B cell (primary cell): ENCODE data around the gene MYRIP. TPM values are rescaled to one million over a fixed set of nuclear protein-coding genes. Genes with fewer than 3 reads are reported as not detected.
A peak's percentile ranks its signal among the peaks of the same experiment; 100 is the strongest.

Experiments
- ATAC-seq: fragments of 200-7000 bp; cut with Tn5 transposase; one replicate; pipeline ENCODE4 v1.10.0; 2021; ENCODE audit warnings: low read depth, mild to moderate bottlenecking, moderate number of reproducible peaks, moderate library complexity
- CTCF ChIA-PET: fragments of 350-600 bp; sonication (Branson Sonifier 250); formaldehyde crosslinking; loops from one replicate; lab custom pipeline; 2021; ENCODE audit warnings: antibody characterized with exemption, inconsistent platforms; lab: Charles Lee
- POLR2A ChIA-PET: fragments of 350-600 bp; sonication (Branson Sonifier 250); formaldehyde crosslinking; loops from one replicate; lab custom pipeline; 2021; ENCODE audit warnings: antibody characterized with exemption; lab: Charles Lee
- DNase-seq: peaks from one replicate; pipeline ENCODE4 v3.0.0; 2013
- H2AFZ ChIP-seq: 2 replicates; pipeline ENCODE4 v1.6.1; 2012; ENCODE audit warnings: mild to moderate bottlenecking, low read depth, low read length; ENCODE audit not compliant: insufficient read depth, poor library complexity, severe bottlenecking
- H3K27ac ChIP-seq, 2 donors: 1 replicate in 1 of 2; 2 replicates in 1 of 2; pipeline ENCODE4 v1.5.1; 2012 to 2013; ENCODE audit warnings: low read length in 2 of 2, mild to moderate bottlenecking in 2 of 2, moderate library complexity in 1 of 2
- H3K27me3 ChIP-seq, 4 experiments: fragments of 200-600 bp in 1 of 4; sonication (generic) in 1 of 4; replicated peaks in 1 of 4; 1 replicate in 2 of 4; 2 replicates in 2 of 4; pipeline versions ENCODE4 v1.6.1 to v1.7.0; 2013 to 2016; ENCODE audit warnings: low read length in 3 of 4, mild to moderate bottlenecking in 2 of 4, mixed read lengths in 1 of 4, moderate library complexity in 1 of 4; ENCODE audit not compliant: insufficient read depth in 4 of 4, control insufficient read depth in 3 of 4; ENCODE audit errors: control extremely low read depth in 1 of 4
- H3K36me3 ChIP-seq, 2 experiments: replicated peaks in 1 of 2; 1 replicate in 1 of 2; 2 replicates in 1 of 2; pipeline versions ENCODE4 v1.6.1 to v1.7.1; 2013; ENCODE audit warnings: low read length in 1 of 2; ENCODE audit not compliant: insufficient read depth in 2 of 2, control insufficient read depth in 1 of 2; ENCODE audit errors: control extremely low read depth in 1 of 2, extremely low read depth in 1 of 2
- H3K4me1 ChIP-seq, 2 donors: fragments of 200-600 bp in 1 of 2; sonication (generic) in 1 of 2; 1 replicate in 1 of 2; 2 replicates in 1 of 2; pipeline versions ENCODE4 v1.5.1 to v1.6.1; 2013 to 2017; ENCODE audit warnings: low read length in 2 of 2; ENCODE audit not compliant: control insufficient read depth in 2 of 2, insufficient read depth in 2 of 2
- H3K4me2 ChIP-seq: replicated peaks from 2 replicates; pipeline ENCODE3; 2012; ENCODE audit warnings: mild to moderate bottlenecking, low read depth, low read length; ENCODE audit not compliant: poor library complexity, severe bottlenecking
- H3K4me3 ChIP-seq, 5 experiments: fragments of 200-600 bp in 1 of 5; sonication (generic) in 1 of 5; 1 replicate in 3 of 5; 2 replicates in 2 of 5; pipeline versions ENCODE4 v1.5.1 to v1.7.0; 2011 to 2016; ENCODE audit warnings: low read length in 4 of 5, mild to moderate bottlenecking in 4 of 5, low read depth in 2 of 5, control low read depth in 1 of 5, moderate library complexity in 1 of 5; ENCODE audit not compliant: insufficient read depth in 1 of 5; ENCODE audit errors: control extremely low read depth in 1 of 5, extremely low read depth in 1 of 5
- H3K79me2 ChIP-seq: fragments of 200-600 bp; sonication (generic); one replicate; pipeline ENCODE4 v1.6.0; 2016; ENCODE audit warnings: low read length; ENCODE audit not compliant: control insufficient read depth, insufficient read depth
- H3K9ac ChIP-seq: fragments of 200-600 bp; sonication (generic); 2 replicates; pipeline ENCODE4 v1.6.1; 2017; ENCODE audit warnings: mild to moderate bottlenecking, low read length, moderate library complexity
- H3K9me3 ChIP-seq, 3 donors: one replicate each; pipeline versions ENCODE4 v1.6.1 to v1.7.1; 2013; ENCODE audit warnings: low read length in 2 of 3; ENCODE audit not compliant: control insufficient read depth in 2 of 3, insufficient read depth in 1 of 3; ENCODE audit errors: control extremely low read depth in 1 of 3
- H4K20me1 ChIP-seq: 2 replicates; pipeline ENCODE4 v1.6.0; 2012; ENCODE audit warnings: mild to moderate bottlenecking, low read length; ENCODE audit not compliant: insufficient read depth, control insufficient read depth, poor library complexity, severe bottlenecking
- H3K27ac Mint-ChIP-seq: one replicate; pipeline ENCODE4 v1.8.0; 2021; ENCODE audit warnings: mixed read lengths
- H3K27me3 Mint-ChIP-seq: one replicate; pipeline ENCODE4 v1.8.0; 2021; ENCODE audit warnings: mixed read lengths
- H3K4me1 Mint-ChIP-seq: one replicate; pipeline ENCODE4 v1.8.0; 2021; ENCODE audit warnings: mixed read lengths
- H3K4me3 Mint-ChIP-seq: one replicate; pipeline ENCODE4 v1.8.0; 2021; ENCODE audit warnings: mixed read lengths
- H3K9me3 Mint-ChIP-seq: one replicate; pipeline ENCODE4 v1.8.0; 2022; ENCODE audit warnings: mixed read lengths; ENCODE audit not compliant: insufficient read depth
- EZH2 ChIP-seq: IDR thresholded peaks from 2 replicates; pipeline ENCODE4 v1.6.1; 2012; ENCODE audit warnings: borderline replicate concordance, low read depth, mild to moderate bottlenecking, moderate library complexity, low read length; ENCODE audit not compliant: insufficient read depth, poor library complexity, severe bottlenecking
- WGBS: methylation state at CpG from one replicate; pipeline ENCODE4 v1.1.5; 2013; ENCODE audit warnings: missing lambda C conversion rate; ENCODE audit not compliant: insufficient coverage; 5-methylcytosine and 5-hydroxymethylcytosine counted together
- intact Hi-C: fragments of 100-400 bp; cut with micrococcal nuclease; formaldehyde crosslinking; loops from one replicate; pipeline ENCODE4 v1.10.0; 2022
- polyA plus RNA-seq: library from polyadenylated mRNA; depleted of rRNA; stranded (reverse); fragments of >200 nt; gene quantifications from 2 replicates; pipeline ENCODE4 v1.2.3, GENCODE V29; 2012
- total RNA-seq, 2 donors: library from RNA; stranded (reverse); fragments of 120-200 nt in 1 of 2; gene quantifications; 1 replicate in 1 of 2; 2 replicates in 1 of 2; pipeline versions ENCODE4 v1.2.3 to v1.2.4, GENCODE V29; 2013 to 2022
- TF ChIP-seq, protein P1 (sequence below): fragments of 200-600 bp; IDR thresholded peaks from one replicate; pipeline ENCODE4 v1.8.0; 2022; ENCODE audit warnings: antibody characterized with exemption, mild to moderate bottlenecking

The MYRIP gene
- total and polyA plus RNA-seq, 2 donors (not counting 1 experiment from before 2014, with no cell fraction given) = 0.03 to 0.10 TPM

DNA sequence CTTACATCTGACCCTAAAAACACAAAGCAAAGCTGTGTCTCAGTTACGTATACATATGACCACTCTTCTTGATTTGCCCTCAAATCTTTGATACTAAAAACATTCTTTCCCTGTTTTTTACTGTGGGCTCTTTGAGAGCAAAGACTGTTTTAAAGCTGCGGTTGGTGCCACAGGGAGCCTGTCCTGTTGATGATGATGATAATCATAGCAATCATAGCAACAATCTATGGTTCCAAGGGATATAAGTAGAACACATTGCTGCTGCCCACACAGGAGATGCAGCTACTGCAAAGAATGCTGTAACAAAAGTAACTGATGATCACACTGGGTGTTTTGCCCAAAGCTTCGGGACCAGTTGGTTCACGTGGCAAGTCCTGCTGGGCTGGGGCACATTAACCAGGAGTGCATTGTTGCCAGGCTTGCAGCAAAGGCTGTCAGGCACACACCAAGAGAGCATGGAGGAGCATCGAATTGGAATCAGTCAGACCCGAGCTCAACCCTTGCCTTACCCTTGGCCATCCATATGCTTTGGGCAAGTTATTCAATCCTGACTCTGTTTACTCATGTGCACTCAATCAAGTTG, 368.7 kb downstream of the MYRIP start:
- intact Hi-C loops = loop anchor here (2.0 kb wide), 1 partner anchor 471 kb away; no protein-coding TSS in a partner anchor
- no peaks in the 10 kb centered on the region for H3K9me3 ChIP-seq
- H3K79me2 ChIP-seq = no peaks in the 10 kb centered on the region
- H3K27ac ChIP-seq = no peak overlapping the region
- no peaks in the 10 kb centered on the region for H3K27me3 Mint-ChIP-seq
- H3K27me3 ChIP-seq = no peaks in the 10 kb centered on the region
- no peak overlapping the region for H3K4me2 ChIP-seq
- H3K4me3 Mint-ChIP-seq = no peak overlapping the region
- CTCF ChIA-PET = interaction anchor here (1.0 to 12.2 kb wide), 5 partner anchors 9 to 139 kb away, joined by 3 to 92 read pairs (median 6); no protein-coding TSS in a partner anchor
- no peaks in the 10 kb centered on the region for H3K4me1 Mint-ChIP-seq
- H3K36me3 ChIP-seq = no peaks in the 10 kb centered on the region
- POLR2A ChIA-PET = no interaction called here
- H3K4me3 ChIP-seq = no peak overlapping the region
- no peak for DNase-seq
- no peak overlapping the region for H3K27ac Mint-ChIP-seq
- TF ChIP-seq, protein P1, sequence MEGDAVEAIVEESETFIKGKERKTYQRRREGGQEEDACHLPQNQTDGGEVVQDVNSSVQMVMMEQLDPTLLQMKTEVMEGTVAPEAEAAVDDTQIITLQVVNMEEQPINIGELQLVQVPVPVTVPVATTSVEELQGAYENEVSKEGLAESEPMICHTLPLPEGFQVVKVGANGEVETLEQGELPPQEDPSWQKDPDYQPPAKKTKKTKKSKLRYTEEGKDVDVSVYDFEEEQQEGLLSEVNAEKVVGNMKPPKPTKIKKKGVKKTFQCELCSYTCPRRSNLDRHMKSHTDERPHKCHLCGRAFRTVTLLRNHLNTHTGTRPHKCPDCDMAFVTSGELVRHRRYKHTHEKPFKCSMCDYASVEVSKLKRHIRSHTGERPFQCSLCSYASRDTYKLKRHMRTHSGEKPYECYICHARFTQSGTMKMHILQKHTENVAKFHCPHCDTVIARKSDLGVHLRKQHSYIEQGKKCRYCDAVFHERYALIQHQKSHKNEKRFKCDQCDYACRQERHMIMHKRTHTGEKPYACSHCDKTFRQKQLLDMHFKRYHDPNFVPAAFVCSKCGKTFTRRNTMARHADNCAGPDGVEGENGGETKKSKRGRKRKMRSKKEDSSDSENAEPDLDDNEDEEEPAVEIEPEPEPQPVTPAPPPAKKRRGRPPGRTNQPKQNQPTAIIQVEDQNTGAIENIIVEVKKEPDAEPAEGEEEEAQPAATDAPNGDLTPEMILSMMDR = no peak
- no peak for TF ChIP-seq EZH2
- H3K9ac ChIP-seq = no peak overlapping the region
- H4K20me1 ChIP-seq = no peaks in the 10 kb centered on the region
- no peaks in the 10 kb centered on the region for H3K4me1 ChIP-seq
- H2AFZ ChIP-seq = no peak overlapping the region
- ATAC-seq = no peak
- H3K9me3 Mint-ChIP-seq = no peaks in the 10 kb centered on the region
- 83% methylated on average over 4 of the region's 6 CpGs for WGBS

DNA sequence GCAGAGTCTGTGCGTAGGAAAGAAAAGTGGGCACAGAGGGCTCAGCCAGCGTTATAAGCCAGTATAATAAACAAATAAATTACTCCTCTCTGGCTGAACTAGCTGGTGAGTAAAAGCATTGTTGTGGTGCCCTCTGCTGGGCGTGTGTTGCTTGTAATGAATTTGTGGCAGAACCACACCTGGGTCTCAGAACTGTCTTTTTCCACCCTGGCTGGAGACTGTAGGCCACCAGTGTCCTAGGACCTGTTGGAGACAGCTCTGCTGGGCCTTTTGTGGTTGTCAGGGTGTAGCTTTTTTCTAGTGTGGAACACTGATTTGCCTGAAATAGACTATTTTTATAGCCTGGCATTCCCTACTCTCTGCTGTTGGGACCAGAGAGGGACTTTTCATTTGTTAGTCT, 369.6 kb downstream of the MYRIP start:
- intact Hi-C loops = loop anchor here (2.0 kb wide), 1 partner anchor 472 kb away; no protein-coding TSS in a partner anchor
- peak; percentile 46 for DNase-seq
- no peaks in the 10 kb centered on the region for H3K27me3 Mint-ChIP-seq
- no peak overlapping the region for H3K4me2 ChIP-seq
- TF ChIP-seq, protein P1 = peak; percentile 77
- no peak for TF ChIP-seq EZH2
- no peak overlapping the region for H3K4me3 Mint-ChIP-seq
- no peak for ATAC-seq
- H3K36me3 ChIP-seq = no peaks in the 10 kb centered on the region
- WGBS = no CpG with 5 or more reads among the region's 3 CpGs
- no peak overlapping the region for H3K9ac ChIP-seq
- H3K27ac ChIP-seq = no peak overlapping the region
- no peaks in the 10 kb centered on the region for H3K4me1 Mint-ChIP-seq
- no peaks in the 10 kb centered on the region for H3K4me1 ChIP-seq
- H3K27me3 ChIP-seq = no peaks in the 10 kb centered on the region
- POLR2A ChIA-PET = no interaction called here
- H4K20me1 ChIP-seq = no peaks in the 10 kb centered on the region
- CTCF ChIA-PET = interaction anchor here (0.7 to 12.2 kb wide), 9 partner anchors 10 to 731 kb away, joined by 3 to 92 read pairs (median 3); no protein-coding TSS in a partner anchor
- no peak overlapping the region for H3K4me3 ChIP-seq
- H3K27ac Mint-ChIP-seq = no peak overlapping the region
- H3K9me3 Mint-ChIP-seq = no peaks in the 10 kb centered on the region
- no peak overlapping the region for H2AFZ ChIP-seq
- H3K9me3 ChIP-seq = no peaks in the 10 kb centered on the region
- no peaks in the 10 kb centered on the region for H3K79me2 ChIP-seq
